GM12865 (cell line): ENCODE data around the gene CDKAL1.

ENCODE experiments used
- DNase-seq: peaks from one replicate; pipeline ENCODE4 v3.0.0; 2010; ENCODE audit warnings: low read depth
- H3K4me3 ChIP-seq: 2 replicates; pipeline ENCODE4 v1.5.1; 2011; ENCODE audit warnings: mild to moderate bottlenecking, low read depth, low read length, control low read depth
- CTCF ChIP-seq: IDR thresholded peaks from 2 replicates; pipeline ENCODE4 v1.5.1; 2011; ENCODE audit warnings: low read length, control low read depth, low read depth, inconsistent platforms; ENCODE audit not compliant: insufficient read depth; ENCODE audit errors: missing control alignments

The CDKAL1 gene

GRCh38 chr6:20810727-20811108 lies 276.5 kb downstream of the CDKAL1 start:
- DNase-seq: no peak
- TF ChIP-seq CTCF: no peak
- no peak overlapping the region for H3K4me3 ChIP-seq

GRCh38 chr6:20811109-20811761 lies 277.0 kb downstream of the CDKAL1 start:
- no peak for DNase-seq
- no peak overlapping the region for H3K4me3 ChIP-seq
- TF ChIP-seq CTCF: no peak

DNA sequence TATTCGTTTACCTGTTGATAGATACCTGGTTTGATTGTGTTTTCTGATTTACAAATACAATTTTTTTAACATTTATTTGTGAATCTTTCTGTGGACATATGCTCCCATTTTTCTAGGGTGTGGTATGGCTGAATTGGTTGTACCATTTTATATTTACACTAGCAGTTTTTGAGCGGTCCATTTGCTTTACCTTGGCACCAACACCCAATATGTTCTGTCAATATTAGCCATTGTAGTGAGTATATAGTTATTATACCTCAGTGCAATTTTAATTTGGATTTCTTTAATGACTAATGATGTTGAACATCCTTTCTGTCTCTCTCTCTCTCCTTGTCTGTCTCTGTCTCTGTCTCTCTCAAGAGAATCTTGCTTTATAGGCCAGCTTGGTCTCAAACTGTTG lies 278.5 kb downstream of the CDKAL1 start:
- no peak for TF ChIP-seq CTCF
- no peak overlapping the region for H3K4me3 ChIP-seq
- DNase-seq: no peak

- H3K4me3 ChIP-seq: no peak overlapping the region
- DNase-seq: no peak
- no peak for TF ChIP-seq CTCF
Observed at GRCh38 chr6:20814494-20814893, 280.2 kb downstream of the CDKAL1 start.

- no peak for TF ChIP-seq CTCF
- H3K4me3 ChIP-seq: no peak overlapping the region
- no peak for DNase-seq
Observed at GRCh38 chr6:20816126-20816525, 281.9 kb downstream of the CDKAL1 start.

DNA sequence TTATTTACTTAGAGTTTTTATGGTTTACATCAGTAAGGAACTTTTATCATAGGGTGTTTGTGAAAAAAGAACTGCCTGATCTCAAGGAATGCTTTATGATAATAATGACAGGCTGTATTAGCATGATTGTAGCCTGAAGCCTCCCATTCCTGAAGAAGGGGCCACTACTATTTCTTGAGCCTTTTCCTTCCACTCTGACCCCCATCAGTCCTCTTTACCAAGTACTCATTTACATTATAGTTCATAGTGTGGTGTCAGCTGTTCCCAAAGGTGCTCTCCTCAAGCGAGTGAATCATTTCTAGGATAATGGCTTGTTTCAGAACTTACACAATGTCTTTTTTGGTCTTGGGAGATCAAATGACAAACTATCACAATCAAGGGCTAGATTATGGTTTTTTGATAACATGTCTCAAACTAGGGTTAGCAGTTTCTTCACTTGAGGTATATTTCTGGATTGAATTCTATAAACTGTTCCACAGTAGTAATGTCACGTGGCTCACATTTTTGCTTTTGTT lies 283.6 kb downstream of the CDKAL1 start:
- TF ChIP-seq CTCF: no peak
- no peak for DNase-seq
- no peak overlapping the region for H3K4me3 ChIP-seq
